Sigmoid colon (tissue), 3 donors: ENCODE data around the gene DYRK1A.

ENCODE experiments used
- POLR2A ChIP-seq, 2 donors: fragments of 450-650 bp; IDR thresholded peaks; one replicate each; pipeline ENCODE4 v1.6.1; 2016; ENCODE audit warnings: antibody characterized with exemption in 2 of 2, mild to moderate bottlenecking in 2 of 2, moderate library complexity in 2 of 2
- TF ChIP-seq, protein P1 (sequence below), 4 experiments: fragments of 450-650 bp in 3 of 4; fragments of 200-600 bp in 1 of 4; IDR thresholded peaks; one replicate each; pipeline ENCODE4 v1.5.1; 2016 to 2019; ENCODE audit warnings: antibody characterized with exemption in 4 of 4, mild to moderate bottlenecking in 3 of 4, moderate library complexity in 2 of 4

DNA sequence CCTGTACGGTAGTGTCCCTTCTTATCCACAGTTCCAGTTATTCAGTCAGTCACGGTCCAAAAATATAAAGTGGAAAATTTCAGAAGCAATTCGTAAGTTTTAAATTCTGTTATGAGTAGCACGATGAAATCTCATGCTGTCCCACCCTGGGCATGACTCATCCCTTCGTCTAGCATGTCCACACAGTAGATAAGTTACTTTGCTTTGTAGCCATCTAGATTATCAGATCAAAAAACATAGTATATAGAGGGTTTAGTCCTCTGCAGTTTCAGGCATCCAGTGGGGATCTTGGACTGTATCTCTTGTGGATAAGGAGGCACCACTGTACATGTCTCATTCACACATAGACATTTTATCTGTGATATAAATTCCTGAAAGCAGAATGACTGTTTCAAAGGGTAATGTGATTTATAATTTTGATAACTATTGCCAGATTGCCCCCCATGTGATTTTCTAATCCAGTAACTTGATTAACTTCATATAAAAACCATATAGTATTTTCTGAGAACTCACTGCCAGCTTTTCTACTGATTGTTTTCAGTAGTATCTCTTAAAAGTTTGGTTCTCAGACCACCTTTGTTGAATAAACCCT is 143.3 kb downstream of the DYRK1A start:
- TF ChIP-seq, protein P1, sequence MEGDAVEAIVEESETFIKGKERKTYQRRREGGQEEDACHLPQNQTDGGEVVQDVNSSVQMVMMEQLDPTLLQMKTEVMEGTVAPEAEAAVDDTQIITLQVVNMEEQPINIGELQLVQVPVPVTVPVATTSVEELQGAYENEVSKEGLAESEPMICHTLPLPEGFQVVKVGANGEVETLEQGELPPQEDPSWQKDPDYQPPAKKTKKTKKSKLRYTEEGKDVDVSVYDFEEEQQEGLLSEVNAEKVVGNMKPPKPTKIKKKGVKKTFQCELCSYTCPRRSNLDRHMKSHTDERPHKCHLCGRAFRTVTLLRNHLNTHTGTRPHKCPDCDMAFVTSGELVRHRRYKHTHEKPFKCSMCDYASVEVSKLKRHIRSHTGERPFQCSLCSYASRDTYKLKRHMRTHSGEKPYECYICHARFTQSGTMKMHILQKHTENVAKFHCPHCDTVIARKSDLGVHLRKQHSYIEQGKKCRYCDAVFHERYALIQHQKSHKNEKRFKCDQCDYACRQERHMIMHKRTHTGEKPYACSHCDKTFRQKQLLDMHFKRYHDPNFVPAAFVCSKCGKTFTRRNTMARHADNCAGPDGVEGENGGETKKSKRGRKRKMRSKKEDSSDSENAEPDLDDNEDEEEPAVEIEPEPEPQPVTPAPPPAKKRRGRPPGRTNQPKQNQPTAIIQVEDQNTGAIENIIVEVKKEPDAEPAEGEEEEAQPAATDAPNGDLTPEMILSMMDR (IDR thresholded peaks at IDR 0.05) = no peak
- TF ChIP-seq POLR2A (IDR thresholded peaks at IDR 0.05) = no peak
